ENCODE data around the gene NR5A2.

GRCh38 chr1:199978408-199978940 lies 49.0 kb upstream of the NR5A2 start:
- TF ChIP-seq CTBP1 (IDR thresholded peaks at IDR 0.05; ENCODE audit: borderline replicate concordance) (no peak), FOXM1 (IDR thresholded peaks at IDR 0.05; ENCODE audit: borderline replicate concordance) (no peak), TARDBP (IDR thresholded peaks at IDR 0.05) (no peak), SP1 (IDR thresholded peaks at IDR 0.05) (no peak), BHLHE40 (IDR thresholded peaks at IDR 0.05; ENCODE audit: borderline replicate concordance) (no peak), ELF4 (IDR thresholded peaks at IDR 0.05) (no peak), FOXK2 (IDR thresholded peaks at IDR 0.05) (no peak), PKNOX1 (IDR thresholded peaks at IDR 0.05) (no peak), SUZ12 (IDR thresholded peaks at IDR 0.05) (no peak), HDGF (IDR thresholded peaks at IDR 0.05; ENCODE audit: borderline replicate concordance) (no peak), LEF1 (IDR thresholded peaks at IDR 0.05; ENCODE audit: borderline replicate concordance) (no peak), L3MBTL2 (conservative IDR thresholded peaks at IDR 0.05) (no peak), ZNF384 (IDR thresholded peaks at IDR 0.05) (no peak)

Measured in HEK293T (cell line).